Activated CD4-positive, alpha-beta T cell treated with anti-CD3 and anti-CD28 coated beads for 24 hours (primary cell): Measurements from ENCODE around the gene PGP.
A peak's percentile ranks its signal among the peaks of the same experiment; 100 is the strongest.
"Not testable (repeated sequence)": the region's sequence is repeated elsewhere in the genome, so short reads cannot be mapped to it uniquely, and the experiment has no call there.

Source experiments
- DNase-seq, 2 donors: peaks; one replicate each; pipeline ENCODE4 v3.0.0-alpha.2; 2020; ENCODE audit warnings: low read depth in 2 of 2

Gene PGP

DNA sequence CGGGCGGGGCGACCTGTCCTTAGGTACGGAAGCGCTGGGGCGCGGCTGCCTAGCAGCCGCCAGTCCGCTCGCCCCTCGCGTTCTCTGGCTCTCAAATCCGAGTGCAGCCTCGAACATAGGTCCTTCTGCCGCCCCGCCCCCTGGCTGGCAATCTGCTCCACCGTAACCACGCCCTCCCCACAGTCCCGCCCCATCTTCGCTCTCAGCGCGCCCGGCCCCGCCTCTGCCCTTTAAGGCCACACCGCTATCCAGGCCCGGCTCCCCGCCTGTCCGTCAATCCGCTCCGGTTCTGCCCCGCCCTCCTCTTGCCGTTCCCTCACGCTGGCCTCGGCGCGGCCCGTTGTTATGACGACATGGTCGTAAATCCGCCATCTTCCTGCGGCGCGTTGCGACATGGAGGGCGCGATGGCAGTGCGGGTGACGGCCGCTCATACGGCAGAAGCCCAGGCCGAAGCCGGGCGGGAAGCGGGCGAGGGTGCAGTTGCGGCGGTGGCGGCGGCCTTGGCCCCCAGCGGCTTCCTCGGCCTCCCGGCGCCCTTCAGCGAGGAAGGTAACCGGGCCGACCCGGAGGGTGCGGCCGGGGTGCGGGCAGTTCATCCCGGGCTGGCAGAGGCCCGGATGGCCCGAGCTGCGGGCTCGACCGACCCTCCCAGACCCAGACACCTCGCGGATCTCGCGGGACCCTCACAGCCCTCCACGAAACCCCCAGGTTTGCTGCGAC, 8.7 kb upstream of the PGP start, which contains the start of gene E4F1:
TSS of gene E4F1 (plus strand) at position 371 of the 721 bp plus-strand sequence. CDS start at position 394, 23 bp downstream.
- DNase-seq, result peak; percentile 99 to 100

DNA sequence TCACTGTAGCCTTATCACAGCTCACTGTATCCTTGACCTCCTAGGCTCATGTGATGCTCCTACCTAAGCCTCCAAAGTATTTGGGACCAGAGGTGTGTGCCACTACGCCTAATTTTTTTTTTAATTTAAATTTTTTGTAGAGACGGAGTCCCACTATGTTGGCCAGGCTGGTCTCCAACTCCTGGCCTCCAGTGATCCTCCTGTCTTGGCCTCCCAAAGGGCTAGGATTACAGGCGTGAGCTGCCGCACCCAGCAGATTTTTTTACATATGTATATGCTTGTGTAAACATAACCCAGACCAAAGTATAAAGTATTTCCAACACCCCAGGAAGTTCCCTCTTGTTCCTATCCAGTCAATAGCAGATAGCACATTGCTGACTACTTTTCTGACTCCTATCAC, 1.7 kb upstream of the PGP start:
- DNase-seq, result no peak

DNA sequence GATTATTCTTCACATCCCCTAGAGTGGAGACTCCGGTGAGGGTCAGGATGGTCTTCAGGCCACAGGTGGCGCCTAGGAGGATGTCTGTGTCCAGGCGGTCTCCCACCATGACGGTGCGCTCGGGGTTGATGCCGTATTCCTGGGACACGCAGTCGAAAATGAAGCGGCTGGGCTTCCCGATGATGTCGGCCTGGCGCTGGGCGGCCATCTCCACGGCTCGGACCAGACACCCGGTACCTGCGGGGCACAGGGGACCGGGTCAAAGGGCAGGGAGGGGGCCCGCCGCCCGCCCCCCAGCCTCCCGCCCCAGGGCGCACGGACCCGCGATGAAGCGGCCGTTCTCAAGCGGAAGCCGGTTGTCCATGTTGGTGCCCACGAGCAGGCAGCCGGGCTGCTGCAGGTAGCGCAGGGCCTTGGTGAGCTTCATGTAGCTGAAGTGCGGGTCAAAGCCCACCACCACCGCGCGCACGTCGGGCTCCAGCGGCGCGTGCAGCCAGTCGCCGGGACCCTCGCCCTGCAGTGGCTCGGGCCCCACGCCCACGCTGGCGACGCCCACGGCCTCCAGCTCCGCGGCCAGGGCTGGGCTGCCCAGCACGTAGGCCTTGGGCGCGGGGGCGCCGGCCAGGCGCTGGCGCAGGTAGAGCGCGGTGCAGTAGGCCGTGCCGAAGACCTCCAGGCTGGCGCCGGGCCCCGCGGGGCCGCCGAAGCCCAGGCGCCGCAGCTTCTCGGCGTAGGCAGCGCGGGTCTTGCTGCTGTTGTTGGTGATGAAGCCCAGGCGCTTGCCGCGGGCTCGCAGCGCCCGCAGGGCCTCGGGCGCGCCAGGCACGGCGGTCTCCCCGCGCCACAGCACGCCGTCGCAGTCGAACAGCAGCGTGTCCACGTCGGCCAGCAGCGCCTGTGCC, 572 bp downstream of the PGP start:
- DNase-seq, result no peak

DNA sequence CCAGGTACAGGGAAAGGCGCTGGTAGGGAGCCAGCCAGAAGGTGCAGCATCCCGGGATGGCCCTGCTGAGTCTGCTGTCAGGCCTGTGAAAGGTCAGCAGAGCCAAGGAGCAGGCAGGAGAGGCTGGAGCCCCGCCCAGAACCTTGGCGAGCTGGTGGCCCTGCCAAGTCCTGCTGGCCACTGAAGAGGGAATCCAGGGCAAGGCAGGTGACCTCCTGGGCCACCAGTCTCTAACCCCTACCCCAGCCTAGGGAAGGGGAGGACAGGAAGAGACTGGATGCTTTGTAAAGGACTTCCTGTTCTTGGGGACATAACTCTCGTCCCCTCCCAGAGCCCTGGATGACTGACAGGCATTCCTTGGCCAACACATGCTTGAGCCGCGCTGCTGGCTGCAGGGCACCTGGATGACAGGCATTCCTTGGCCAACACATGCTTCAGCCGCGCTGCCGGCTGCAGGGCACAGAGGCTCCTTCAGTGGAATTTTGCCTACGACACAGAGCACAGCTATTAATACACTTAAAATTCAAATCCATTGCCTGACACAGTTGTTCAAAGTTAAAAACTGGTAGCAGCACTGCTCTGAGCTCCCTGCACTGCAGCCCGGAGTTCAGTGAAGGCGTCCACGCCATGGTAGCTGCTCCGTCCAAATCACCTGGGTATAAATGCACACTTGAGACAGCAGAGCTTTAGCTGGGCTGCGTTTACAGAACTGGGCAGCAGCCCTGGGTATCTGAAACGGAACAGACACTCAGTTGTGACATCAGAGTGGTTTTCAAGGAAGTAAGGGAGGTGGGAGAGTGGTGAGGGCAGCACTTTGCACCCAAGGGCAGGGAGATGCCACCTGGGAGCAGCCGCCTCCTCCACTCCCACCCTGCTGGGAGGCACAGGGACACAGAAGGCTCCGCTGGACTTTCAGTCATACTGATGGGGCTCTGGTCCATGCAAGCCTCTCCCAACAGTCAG, 2.0 kb downstream of the PGP start:
- no peak for DNase-seq

DNA sequence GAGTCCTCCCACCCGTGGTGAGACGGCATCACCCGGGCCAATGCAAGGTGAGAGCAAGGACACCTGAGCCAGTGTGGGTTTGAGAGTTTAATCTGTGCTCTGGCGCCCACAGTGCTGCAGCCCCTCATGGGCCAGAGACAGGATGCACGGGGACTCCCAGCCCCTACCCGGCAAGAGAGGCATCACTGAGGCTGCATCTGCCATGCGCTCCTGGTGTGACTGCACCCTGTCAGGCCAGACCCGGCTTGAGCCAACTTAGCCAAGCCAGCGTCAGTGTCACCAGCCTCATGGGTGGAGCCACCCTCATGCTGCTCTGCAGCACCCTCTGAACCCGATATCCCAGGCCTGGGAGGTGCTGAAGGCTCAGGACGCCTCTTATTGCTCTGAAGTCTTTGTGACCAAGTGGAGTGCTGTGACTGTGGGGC, 2.7 kb downstream of the PGP start:
- no peak for DNase-seq

DNA sequence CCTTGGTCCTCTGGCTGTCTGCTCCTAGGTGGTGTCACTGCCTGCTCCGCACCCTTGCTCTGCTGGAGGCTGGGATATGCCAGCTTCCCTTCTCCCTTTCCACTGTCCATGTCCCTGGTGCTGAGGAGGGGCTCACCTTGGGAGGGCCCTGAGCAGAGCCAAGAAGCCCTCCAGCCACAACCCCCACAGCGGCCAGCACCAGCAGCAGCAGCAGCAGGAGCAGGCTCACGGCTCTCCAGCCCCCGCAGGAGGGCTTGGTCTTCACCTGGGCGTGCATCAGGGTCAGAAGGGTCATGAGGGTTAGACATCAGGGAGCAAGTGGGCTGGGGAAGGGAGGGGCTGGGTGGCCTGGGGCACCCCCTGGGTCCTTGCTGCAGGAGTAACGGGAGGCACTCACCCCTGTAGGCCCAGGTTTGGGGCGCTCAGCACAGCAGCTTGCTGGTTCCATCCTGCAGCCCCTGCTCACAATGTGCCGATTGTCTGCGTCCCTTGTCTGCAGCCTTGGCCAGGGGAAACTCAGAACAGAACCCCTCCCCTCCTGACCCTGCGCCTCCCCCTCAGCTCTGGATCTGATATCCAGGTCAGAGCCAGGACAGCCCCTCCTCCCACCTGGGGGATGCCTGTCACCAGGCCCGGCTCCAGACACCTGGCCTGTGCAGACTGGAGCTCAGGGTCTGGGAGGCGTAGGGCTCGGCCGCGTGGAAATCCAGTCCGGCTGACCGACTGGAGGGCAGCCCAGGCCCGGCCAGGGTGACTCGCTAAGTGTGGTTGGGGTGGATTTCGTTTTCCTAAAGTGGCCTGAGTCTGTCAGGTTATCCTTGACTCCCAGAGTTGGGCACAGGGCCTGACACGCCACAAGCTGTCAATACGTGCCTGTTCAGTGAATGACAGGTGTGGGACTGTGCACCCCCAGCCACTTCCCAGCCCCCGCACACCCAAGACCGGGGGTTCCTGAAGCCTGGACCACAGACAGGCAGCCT, 4.0 kb downstream of the PGP start, which contains the start of gene BRICD5:
TSS of gene BRICD5 (minus strand) at position 478 of the 980 bp plus-strand sequence. CDS start at position 448, 30 bp downstream.
- DNase-seq, result no peak

DNA sequence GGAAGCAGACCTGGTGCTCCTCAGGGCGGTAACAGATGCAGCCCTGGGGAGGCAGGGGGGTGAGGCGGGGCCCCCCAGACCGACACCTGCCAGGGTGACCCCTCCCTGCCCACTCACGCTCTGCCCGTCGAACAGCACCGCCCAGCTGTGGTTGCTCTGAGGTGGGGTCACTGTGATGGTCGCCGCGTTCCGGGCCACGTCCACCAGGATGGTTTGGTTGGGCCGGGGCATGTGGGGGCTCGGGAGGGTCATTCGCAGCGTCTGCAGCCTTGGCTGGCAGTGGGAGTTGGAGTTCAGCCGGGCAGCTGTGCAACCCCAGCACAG, 4.7 kb downstream of the PGP start:
- no peak for DNase-seq

DNA sequence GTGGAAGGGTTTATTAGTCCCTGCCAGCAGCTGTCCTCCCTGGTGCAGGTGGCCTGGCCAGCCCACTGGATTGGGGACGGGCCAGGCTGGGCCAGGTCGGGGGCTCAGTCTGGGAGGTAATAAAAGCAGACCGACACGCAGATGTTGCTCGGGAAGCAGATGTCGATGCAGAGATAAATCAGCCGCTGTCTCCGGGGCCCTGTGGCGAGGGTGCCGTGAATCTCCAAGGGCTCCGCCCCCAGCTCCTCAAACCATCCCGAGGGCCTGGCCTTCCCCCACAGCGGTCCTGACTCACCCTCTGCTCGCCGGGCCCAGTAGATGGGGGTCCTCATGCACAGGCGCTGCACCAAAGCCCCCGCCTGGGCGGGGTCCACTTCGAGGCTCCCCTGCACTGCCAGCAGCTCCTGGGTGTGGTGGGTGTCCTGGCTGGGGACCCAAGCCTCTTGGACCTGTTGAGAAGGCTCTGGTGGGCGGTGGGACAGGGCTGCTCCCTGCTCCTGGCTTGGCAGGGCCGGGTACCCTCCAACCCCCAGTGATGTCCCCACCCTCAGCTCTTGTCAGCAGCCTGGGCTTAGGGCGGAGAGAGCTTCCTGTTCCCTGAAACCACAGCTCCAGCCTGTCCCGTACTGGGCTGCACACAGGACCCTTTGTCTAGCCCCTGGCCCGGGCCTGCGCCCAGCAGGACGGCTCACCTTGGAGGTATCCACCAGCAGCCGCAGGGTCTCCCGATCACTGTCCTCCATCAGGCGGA, 5.2 kb downstream of the PGP start:
- no peak for DNase-seq

DNA sequence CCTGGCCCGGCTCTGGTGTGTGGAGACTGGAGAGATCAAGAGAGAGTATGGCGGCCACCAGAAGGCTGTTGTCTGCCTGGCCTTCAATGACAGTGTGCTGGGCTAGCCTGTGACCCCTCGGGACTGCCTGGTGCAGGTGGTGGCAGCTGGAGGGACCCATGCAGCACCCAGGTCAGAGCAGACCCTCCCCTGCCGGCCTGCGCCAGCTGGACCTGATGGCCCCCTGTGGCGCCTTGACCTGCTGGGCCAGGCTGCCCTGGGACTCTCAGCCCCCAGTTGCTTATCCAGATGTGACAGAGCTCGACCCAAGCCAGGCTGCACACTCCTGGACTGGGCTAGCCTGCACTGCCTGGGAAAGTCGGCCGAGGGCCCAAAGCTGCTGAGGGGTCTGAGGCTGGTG, 5.9 kb downstream of the PGP start:
- DNase-seq, result no peak

DNA sequence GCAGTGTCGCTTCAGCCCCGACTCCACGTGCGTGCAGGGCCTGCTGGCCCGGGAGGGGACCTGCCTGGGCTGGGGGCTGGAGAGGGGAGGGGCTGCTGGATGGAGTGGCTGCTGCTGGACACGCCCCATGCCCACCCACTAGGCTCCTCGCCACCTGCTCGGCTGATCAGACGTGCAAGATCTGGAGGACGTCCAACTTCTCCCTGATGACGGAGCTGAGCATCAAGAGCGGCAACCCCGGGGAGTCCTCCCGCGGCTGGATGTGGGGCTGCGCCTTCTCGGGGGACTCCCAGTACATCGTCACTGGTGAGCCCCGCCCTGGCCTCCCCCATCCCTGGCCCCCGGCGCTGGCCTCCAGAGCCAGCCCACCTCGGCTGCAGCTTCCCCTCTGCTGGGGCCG, 6.3 kb downstream of the PGP start:
- DNase-seq, result no peak

DNA sequence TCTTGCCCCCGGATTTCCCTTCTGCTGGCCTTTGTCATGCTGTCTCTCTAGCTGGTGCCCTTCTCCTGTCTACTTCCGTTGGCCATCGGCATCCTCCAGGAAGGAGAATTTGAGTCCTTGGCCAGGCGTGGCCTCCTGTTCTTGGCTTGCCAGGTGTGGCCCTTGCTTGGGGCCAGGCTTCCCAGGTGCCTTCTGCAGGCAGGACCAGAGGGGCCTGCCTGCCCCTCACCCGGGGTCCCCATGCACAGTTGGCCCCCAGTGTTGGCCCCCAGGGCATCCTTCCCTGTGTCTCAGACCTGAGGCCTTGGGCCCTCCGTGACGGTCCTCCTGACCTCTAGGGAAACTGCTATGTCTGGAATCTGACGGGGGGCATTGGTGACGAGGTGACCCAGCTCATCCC, 6.8 kb downstream of the PGP start:
- DNase-seq, result no peak

DNA sequence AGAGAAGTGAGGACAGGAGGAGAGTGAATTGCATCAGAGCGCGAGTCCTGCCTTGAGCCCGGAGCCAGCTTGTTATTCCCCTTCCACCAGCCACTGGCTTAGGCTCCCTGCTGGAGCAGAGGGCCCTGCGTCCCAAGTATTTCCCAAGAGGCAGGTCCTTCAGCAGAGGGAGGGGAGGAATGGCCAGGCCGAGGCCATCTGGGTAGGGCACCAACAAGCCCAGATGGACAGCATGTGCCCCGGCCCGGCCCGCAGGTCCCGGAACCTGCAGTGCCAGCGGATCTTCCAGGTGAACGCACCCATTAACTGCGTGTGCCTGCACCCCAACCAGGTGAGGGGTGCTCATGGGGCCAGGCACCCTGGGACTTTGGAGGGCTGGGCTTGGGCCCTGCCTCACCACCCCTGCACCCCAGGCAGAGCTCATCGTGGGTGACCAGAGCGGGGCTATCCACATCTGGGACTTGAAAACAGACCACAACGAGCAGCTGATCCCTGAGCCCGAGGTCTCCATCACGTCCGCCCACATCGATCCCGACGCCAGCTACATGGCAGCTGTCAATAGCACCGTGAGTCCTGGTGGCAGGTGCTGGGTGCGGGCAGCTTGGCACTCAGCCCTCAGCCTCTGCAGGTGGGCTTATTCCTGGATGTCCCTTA, 7.7 kb downstream of the PGP start:
- no peak for DNase-seq

DNA sequence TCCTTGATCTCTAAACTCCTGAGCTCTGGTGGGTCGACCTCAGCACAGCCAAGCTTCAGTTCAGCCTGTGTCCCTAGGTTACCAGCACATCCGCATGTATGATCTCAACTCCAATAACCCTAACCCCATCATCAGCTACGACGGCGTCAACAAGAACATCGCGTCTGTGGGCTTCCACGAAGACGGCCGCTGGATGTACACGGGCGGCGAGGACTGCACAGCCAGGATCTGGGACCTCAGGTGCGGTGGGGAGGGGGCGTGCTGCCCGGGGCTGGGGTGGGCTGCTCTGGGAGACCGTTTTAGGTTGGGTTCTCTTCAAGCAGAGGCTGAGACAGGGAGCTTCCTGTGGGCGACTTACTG, 8.2 kb downstream of the PGP start:
- no peak for DNase-seq

DNA sequence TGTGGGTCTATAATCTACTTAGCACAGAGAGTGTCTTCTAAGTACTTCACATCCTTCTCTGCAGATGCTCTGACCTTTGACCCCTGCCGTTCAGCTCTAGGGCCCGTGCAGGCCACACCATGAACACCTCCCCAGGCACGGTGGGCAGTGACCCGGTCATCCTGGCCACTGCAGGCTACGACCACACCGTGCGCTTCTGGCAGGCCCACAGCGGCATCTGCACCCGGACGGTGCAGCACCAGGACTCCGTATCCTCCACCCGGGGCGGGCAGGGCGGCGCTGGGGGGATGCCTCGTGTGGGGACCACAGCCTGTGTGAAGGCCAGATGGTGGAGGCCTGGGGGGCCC, 8.7 kb downstream of the PGP start:
- DNase-seq, result no peak

DNA sequence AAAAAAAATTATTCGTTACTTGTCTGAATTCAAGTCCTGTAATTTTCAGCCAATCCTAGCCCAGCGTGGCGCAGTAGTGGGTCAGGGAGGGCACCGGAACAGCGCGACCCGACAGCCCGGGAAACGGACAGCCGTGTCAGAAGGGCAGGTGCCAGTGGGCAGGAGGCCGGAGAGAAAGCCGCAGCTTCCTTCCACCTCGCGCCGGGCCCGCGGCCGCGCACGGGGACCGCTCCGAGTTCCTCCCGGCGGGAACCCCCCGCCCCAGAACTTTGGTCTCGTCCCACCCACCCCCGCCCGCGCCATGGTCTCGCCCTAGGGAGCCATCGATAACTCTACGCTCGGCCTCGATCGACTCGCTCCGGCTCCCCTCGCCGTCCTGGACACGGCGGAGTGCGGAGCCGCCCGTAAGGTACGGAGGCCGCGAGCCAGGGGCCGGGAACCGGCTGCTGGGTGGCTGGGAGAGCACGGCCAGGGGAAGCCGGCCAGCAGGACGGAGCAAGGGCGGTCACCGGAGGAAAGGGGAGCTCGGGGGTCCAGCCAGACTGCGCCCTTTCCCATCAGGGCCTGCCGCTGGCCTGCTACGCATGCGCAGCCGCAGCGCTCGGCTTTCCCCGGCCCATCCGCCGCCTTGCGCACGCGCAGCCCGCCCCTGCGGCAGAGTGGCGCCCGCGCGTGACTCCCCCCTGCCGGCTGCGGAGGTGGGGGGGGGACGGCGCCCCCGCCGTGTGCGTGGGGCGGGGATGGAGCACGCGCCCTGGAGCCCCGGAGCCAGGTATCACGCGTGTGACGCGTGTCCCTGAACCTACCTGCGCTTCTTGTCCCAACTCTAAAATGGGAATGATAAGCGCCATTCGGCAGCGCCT, 9.3 kb downstream of the PGP start, which contains the start of gene MLST8:
TSS of gene MLST8 (plus strand) at position 351 of the 863 bp plus-strand sequence. CDS start 632 bp downstream, outside the sequence.
- peak; percentile 81 to 87 for DNase-seq

DNA sequence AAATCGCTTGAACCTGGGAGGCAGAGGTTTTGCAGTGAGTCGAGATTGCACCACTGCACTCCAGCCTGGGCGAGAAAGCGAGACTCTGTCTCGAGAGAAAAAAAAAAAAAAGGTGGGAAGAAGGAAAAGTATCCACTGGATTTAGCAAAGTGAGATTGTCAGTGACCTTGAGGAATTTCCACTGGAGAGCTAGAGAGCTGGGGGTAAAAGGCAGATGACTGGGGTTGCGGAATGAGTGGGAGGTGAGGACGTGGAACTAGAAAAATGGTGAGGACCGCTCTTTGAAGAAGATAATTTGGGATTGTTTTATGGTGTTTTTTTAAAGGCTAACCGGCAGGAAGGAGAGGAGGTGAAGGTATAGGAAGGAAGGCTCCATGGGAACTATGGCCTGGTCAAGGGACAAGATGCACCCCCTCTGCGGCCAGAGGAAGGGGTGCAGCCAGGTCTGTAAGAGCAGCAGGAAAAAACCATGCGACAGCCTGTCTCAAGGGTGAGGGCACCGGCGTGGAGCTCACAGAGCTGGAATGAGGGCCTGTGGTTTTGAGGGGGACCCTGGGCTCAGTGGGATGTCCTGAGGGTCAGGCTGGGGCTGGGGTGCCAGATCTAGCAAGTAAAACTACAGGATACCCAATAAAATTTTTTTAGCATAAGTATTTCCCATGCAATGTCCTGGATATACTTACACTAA, 10.1 kb downstream of the PGP start:
- DNase-seq, result no peak

DNA sequence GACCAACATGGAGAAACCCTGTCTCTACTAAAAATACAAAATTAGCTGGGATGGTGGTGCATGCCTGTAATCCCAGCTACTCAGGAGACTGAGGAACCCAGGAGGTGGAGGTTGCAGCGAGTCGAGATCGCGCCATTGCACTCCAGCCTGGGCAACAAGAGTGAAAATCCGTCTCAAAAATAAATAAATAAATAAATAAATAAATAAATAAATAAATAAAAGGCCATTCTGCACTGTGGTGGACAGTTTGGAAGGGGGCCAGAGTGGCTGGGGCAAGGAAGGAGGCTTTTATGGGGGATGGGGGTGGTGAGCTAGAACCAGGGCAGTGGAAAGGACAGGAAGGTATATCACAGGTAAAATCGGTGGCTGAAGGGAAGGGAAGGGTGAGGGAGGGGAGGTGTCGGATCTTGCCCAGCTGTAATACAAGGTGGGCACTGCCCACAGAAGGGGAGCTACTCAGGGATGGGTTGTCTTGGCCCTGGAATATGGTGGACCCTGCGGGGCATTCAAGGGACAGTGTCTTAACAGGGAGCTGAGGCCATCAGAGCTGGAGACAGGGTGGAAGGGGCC, 11.4 kb downstream of the PGP start:
- not testable (repeated sequence) for DNase-seq
